HG02798 (cell line): Measurements from ENCODE around the gene NVL.
"Not testable (repeated sequence)": the region's sequence is repeated elsewhere in the genome, so short reads cannot be mapped to it uniquely, and the experiment has no call there.

Experiments used
- ATAC-seq: cut with Tn5 transposase; IDR thresholded peaks from one replicate; pipeline ENCODE4 v1.9.1; 2021; ENCODE audit warnings: mild to moderate bottlenecking; ENCODE audit not compliant: unreplicated experiment, poor library complexity

NVL gene

GRCh38 chr1:224338150-224338838 lies 8.3 kb upstream of the NVL start:
- ATAC-seq, result no peak

GRCh38 chr1:224333939-224334786 lies 4.2 kb upstream of the NVL start:
- ATAC-seq, result no peak

GRCh38 chr1:224333309-224333926 lies 3.4 kb upstream of the NVL start:
- peak; percentile 59 for ATAC-seq

- no peak for ATAC-seq
Observed at GRCh38 chr1:224331824-224332223, 1.9 kb upstream of the NVL start.

GRCh38 chr1:224331326-224331725 lies 1.4 kb upstream of the NVL start:
- no peak for ATAC-seq

- ATAC-seq, result no peak
Observed at GRCh38 chr1:224329484-224329841, 509 bp downstream of the NVL start.

- ATAC-seq, result no peak
Observed at GRCh38 chr1:224328644-224329043, 1.3 kb downstream of the NVL start.

GRCh38 chr1:224325959-224326358 lies 4.0 kb downstream of the NVL start:
- ATAC-seq, result no peak

GRCh38 chr1:224321706-224322105 lies 8.3 kb downstream of the NVL start:
- ATAC-seq, result no peak

GRCh38 chr1:224317383-224318045 lies 12.5 kb downstream of the NVL start:
- ATAC-seq, result no peak

GRCh38 chr1:224312025-224312424 lies 17.9 kb downstream of the NVL start:
- ATAC-seq, result no peak

- not testable (repeated sequence) for ATAC-seq
Observed at GRCh38 chr1:224311503-224311902, 18.5 kb downstream of the NVL start.

- no peak for ATAC-seq
Observed at GRCh38 chr1:224308064-224308463, 21.9 kb downstream of the NVL start.

GRCh38 chr1:224304767-224305166 lies 25.2 kb downstream of the NVL start:
- no peak for ATAC-seq

GRCh38 chr1:224302947-224303346 lies 27.0 kb downstream of the NVL start:
- ATAC-seq, result no peak

- no peak for ATAC-seq
Observed at GRCh38 chr1:224301391-224301790, 28.6 kb downstream of the NVL start.

GRCh38 chr1:224300346-224300745 lies 29.6 kb downstream of the NVL start:
- no peak for ATAC-seq

- no peak for ATAC-seq
Observed at GRCh38 chr1:224298346-224299330, 31.3 kb downstream of the NVL start.

- ATAC-seq, result no peak
Observed at GRCh38 chr1:224294775-224295174, 35.2 kb downstream of the NVL start.

GRCh38 chr1:224292419-224292818 lies 37.6 kb downstream of the NVL start:
- ATAC-seq, result no peak
